GM19455 (cell line): ENCODE results near the gene XRRA1.
"Not testable (repeated sequence)": the region's sequence is repeated elsewhere in the genome, so short reads cannot be mapped to it uniquely, and the experiment has no call there.

ENCODE experiments used
- ATAC-seq: cut with Tn5 transposase; IDR thresholded peaks from one replicate; pipeline ENCODE4 v1.9.1; 2021; ENCODE audit not compliant: unreplicated experiment

XRRA1 gene

GRCh38 chr11:74838188-74838587 is 110.7 kb downstream of the XRRA1 start:
- ATAC-seq = no peak

DNA sequence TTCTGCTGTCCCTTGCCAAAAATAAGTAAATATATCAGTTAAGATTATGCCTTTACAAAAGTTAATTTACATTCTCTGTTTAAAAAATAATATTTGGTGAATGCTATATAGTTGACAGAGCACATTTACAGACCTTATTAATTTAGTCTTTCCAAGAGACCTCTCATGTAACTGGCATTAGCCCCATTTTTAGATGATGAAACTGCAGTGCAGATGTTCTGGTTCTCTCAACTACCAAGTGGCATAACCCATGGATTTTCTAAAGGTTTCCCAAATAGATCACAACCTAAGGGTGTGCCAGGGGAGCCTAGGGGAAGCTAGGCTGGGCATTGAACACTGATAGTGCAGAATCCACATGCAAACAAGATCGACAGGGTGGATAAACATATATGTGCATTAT is 111.7 kb downstream of the XRRA1 start:
- no peak for ATAC-seq

DNA sequence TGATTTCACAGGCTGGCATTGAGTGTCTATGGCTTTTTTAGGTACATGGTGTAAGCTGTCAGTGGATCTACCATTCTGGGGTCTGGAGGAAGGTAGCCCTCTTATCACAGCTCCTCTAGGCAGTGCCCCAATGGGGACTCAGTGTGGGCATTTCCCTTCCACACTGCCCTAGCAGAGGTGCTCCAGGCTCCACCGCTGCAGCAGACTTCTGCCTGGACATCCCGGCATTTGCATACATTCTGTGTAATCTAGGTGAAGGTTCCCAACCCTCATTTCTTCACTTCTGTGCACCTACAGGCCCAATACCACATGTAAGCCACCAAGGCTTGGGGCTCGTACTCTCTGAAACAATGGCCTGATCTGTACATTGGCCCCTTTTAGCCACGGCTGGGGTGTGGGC is 122.0 kb downstream of the XRRA1 start:
- ATAC-seq = no peak

DNA sequence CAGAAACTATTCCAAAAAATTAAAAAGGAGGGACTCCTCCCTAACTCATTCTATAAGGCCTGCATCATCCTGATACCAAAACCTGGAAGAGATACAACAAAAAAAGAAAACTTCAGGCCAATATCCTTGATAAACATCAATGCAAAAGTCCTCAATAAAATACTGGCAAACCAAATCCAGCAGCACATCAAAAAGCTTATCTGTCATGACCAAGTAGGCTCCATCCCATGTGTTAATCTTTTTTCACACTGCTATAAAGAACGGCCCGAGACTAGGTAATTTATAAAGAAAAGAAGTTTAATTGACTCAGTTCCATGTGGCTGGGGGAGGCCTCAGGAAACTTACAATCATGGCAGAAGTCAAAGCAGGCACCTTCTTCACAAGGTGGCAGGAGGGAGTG is 123.3 kb downstream of the XRRA1 start:
- ATAC-seq = not testable (repeated sequence)

- ATAC-seq = no peak
These were observed 124.5 kb downstream of the XRRA1 start for GRCh38 chr11:74824285-74824982.

- no peak for ATAC-seq
These were observed 126.7 kb downstream of the XRRA1 start for GRCh38 chr11:74822170-74822569.

- no peak for ATAC-seq
These were observed 128.1 kb downstream of the XRRA1 start for GRCh38 chr11:74820763-74821162.

DNA sequence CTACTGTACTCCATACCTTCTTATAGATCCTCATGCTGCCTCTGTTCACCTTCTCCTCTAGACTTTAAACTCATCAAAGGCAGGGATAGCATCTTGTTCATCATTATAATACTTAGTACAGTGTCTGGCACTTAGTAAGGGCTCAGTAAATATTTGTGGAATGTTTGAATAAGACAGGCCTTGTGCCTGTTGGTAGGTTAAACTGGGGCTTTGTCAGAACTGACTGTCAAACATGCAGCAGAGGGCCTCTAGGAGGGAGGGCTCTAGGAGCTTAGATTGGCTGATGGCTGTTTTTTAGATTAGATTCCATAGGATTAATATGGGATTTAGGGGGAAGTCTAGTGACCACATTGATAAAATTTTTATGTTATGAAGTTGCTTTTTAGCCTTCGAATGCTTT is 129.5 kb downstream of the XRRA1 start:
- ATAC-seq = no peak

GRCh38 chr11:74818283-74818946 is 130.5 kb downstream of the XRRA1 start:
- no peak for ATAC-seq

- no peak for ATAC-seq
These were observed 132.2 kb downstream of the XRRA1 start for GRCh38 chr11:74816664-74817063.

- ATAC-seq = no peak
These were observed 132.9 kb downstream of the XRRA1 start for GRCh38 chr11:74815966-74816365.

DNA sequence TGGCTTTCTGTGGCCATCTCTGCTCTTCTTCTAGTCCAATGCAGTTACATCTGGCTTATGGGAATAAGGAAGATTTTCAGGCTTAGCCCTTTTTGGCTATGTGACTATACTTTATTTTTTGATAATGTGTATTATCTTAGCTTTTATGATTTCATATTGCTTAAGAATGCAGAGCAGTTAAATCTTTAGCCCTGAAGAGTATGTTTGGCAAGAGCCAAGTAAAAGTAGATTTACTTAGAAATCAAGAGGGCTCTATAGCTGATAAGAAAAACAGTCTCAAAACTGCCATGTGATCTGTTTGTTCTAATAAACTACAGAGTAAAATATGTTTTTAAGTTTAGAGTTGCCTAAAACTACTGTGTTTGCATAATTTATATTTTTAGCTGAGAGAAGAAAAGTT is 139.1 kb downstream of the XRRA1 start:
- ATAC-seq = no peak

DNA sequence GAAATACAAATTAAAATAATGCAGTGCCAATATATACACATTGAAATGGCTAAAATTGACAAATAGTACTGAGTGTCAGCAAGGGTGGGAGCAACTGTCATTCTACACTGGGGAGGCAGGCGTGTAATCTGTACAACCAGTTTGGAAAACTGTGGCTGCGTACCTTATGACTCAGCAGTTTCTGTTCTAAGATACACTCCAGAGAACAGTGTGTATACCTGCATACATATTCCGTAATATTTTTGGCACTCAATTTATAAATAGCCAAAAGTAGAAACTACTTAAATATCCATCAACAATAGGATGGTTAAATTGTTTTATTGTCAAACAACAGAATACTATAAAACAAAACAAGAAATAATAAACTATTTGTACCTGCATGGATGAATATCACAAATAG is 142.6 kb downstream of the XRRA1 start:
- ATAC-seq = no peak

DNA sequence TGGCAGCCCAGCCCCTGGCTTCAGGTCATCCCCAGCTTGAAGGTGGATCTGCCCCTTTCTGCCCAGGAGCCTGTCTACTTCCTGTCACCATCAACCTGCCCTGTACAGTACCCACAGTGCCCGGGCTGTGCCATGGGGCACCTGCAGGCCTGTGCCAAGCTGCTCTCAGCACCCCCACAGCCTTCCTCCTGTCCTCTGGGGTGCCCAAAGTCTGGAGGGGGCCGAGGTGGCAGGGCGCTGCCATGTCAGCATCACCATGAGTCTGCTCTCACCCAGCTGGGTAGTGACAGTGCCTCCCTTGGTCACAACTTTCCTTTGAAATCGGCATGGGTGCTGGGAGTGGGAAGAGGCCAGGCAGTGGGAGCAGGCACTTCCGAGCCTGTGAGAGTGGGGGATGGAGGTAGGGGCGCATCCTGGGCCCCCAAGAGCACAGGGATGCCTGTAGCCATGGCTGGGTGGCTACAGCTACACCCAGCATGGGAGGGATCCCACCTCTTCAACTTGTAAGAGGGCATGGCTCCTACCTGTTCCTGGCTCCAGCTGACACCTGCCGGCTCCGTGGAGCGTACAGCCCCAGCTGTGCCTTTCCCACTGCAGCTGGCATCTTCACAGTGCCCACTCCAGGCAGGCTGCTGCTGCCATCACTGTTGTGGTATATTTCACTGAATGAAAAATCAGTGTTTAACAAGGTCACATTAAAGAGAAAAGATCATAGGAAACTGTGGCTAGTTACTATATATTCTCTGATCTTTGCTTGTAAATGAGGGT is 157.4 kb downstream of the XRRA1 start:
- ATAC-seq = no peak
